ENCODE data around the gene DRC7. TPM values are rescaled to one million over a fixed set of nuclear protein-coding genes. Genes with fewer than 3 reads are reported as not detected.

The DRC7 gene
- polyA plus RNA-seq, 1 donor (not counting 4 experiments of a cell fraction or from before 2014, with no cell fraction given) = not detected

GRCh38 chr16:57645691-57646387 lies 48.8 kb upstream of the DRC7 start:
- peaks cover 2% of the 10 kb centered on the region for H3K9me1 ChIP-seq (ENCODE audit: control insufficient read depth, extremely low read depth, insufficient read depth, low read length)
- no peaks in the 10 kb centered on the region for H3K27me3 ChIP-seq (ENCODE audit: control insufficient read depth, extremely low read depth, insufficient read depth, low read length)
- H4K20me1 ChIP-seq (ENCODE audit: control insufficient read depth, extremely low read depth, insufficient read depth, low read length) = peaks cover 3% of the 10 kb centered on the region
- H3K4me2 ChIP-seq (ENCODE audit: control insufficient read depth, extremely low read depth, insufficient read depth, low read depth, low read length) = peak overlapping the region; percentile 46
- H2AFZ ChIP-seq (ENCODE audit: control insufficient read depth, low read length) = no peak overlapping the region
- TF ChIP-seq EZH2 (IDR thresholded peaks at IDR 0.05; ENCODE audit: low read length) = no peak
- no peak for TF ChIP-seq CTCF (optimal IDR thresholded peaks at IDR 0.05 in 1 of 3, IDR thresholded peaks at IDR 0.05 in 1 of 3, conservative IDR thresholded peaks at IDR 0.05 in 1 of 3; ENCODE audit: extremely low read depth in 1 of 3, insufficient read depth in 2 of 3, low read length in 3 of 3)
- H3K27ac ChIP-seq (ENCODE audit: control insufficient read depth, insufficient read depth, low read length) = peak overlapping the region; percentile 46
- FAIRE-seq (peak; percentile 87), DNase-seq (ENCODE audit: low read depth, low spot score) (no peak)
- dilution Hi-C loops (cut with MboI; ENCODE audit: extremely low pct_ligation_motif_present, low sequenced_read_pairs) = no loop called here
- peak overlapping the region; percentile 6 for H3K9ac ChIP-seq (ENCODE audit: control insufficient read depth, extremely low read depth, insufficient read depth, low read length)
- peaks cover 21 to 23% of the 10 kb centered on the region in 2 experiments for H3K36me3 ChIP-seq (ENCODE audit: control insufficient read depth in 2 of 2, extremely low read depth in 1 of 2, insufficient read depth in 2 of 2, low read length in 2 of 2)
- H3K4me3 ChIP-seq (ENCODE audit: control insufficient read depth in 2 of 3, extremely low read depth in 1 of 3, insufficient read depth in 2 of 3, low read depth in 1 of 3, low read length in 3 of 3) = peak overlapping the region in 1 of 3 experiments; percentile 9
- peaks cover 47% of the 10 kb centered on the region for H3K4me1 ChIP-seq (ENCODE audit: control insufficient read depth, extremely low read depth, insufficient read depth, low read length)
- H3K79me2 ChIP-seq (ENCODE audit: control insufficient read depth, insufficient read depth, low read length) = peaks cover 8% of the 10 kb centered on the region
- H3K9me3 ChIP-seq (ENCODE audit: control insufficient read depth, low read depth, low read length) = no peaks in the 10 kb centered on the region

- dilution Hi-C loops (cut with MboI; ENCODE audit: extremely low pct_ligation_motif_present, low sequenced_read_pairs) = no loop called here
- H3K9me3 ChIP-seq (ENCODE audit: control insufficient read depth, low read depth, low read length) = no peaks in the 10 kb centered on the region
- H3K4me3 ChIP-seq (ENCODE audit: control insufficient read depth in 2 of 3, extremely low read depth in 1 of 3, insufficient read depth in 2 of 3, low read depth in 1 of 3, low read length in 3 of 3) = no peak overlapping the region
- H3K27ac ChIP-seq (ENCODE audit: control insufficient read depth, insufficient read depth, low read length) = peak overlapping the region; percentile 28
- peaks cover 2% of the 10 kb centered on the region for H3K9me1 ChIP-seq (ENCODE audit: control insufficient read depth, extremely low read depth, insufficient read depth, low read length)
- FAIRE-seq = no peak
- peaks cover 3% of the 10 kb centered on the region for H4K20me1 ChIP-seq (ENCODE audit: control insufficient read depth, extremely low read depth, insufficient read depth, low read length)
- H3K4me2 ChIP-seq (ENCODE audit: control insufficient read depth, extremely low read depth, insufficient read depth, low read depth, low read length) = no peak overlapping the region
- peaks cover 47% of the 10 kb centered on the region for H3K4me1 ChIP-seq (ENCODE audit: control insufficient read depth, extremely low read depth, insufficient read depth, low read length)
- H3K27me3 ChIP-seq (ENCODE audit: control insufficient read depth, extremely low read depth, insufficient read depth, low read length) = no peaks in the 10 kb centered on the region
- H3K36me3 ChIP-seq (ENCODE audit: control insufficient read depth in 2 of 2, extremely low read depth in 1 of 2, insufficient read depth in 2 of 2, low read length in 2 of 2) = peaks cover 27 to 28% of the 10 kb centered on the region in 2 experiments
- no peak for TF ChIP-seq EZH2 (IDR thresholded peaks at IDR 0.05; ENCODE audit: low read length)
- no peak for TF ChIP-seq CTCF (optimal IDR thresholded peaks at IDR 0.05 in 1 of 3, IDR thresholded peaks at IDR 0.05 in 1 of 3, conservative IDR thresholded peaks at IDR 0.05 in 1 of 3; ENCODE audit: extremely low read depth in 1 of 3, insufficient read depth in 2 of 3, low read length in 3 of 3)
- no peak for DNase-seq (ENCODE audit: low read depth, low spot score)
- H3K79me2 ChIP-seq (ENCODE audit: control insufficient read depth, insufficient read depth, low read length) = peaks cover 8% of the 10 kb centered on the region
- H3K9ac ChIP-seq (ENCODE audit: control insufficient read depth, extremely low read depth, insufficient read depth, low read length) = peak overlapping the region; percentile 29
- H2AFZ ChIP-seq (ENCODE audit: control insufficient read depth, low read length) = no peak overlapping the region
Observed at GRCh38 chr16:57646388-57647039, 48.1 kb upstream of the DRC7 start.

All from keratinocyte (primary cell).